HCT116 (cell line): ENCODE measurements around the gene TOX2. TPM values are rescaled to one million over a fixed set of nuclear protein-coding genes. Genes with fewer than 3 reads are reported as not detected.

Source experiments
- ATAC-seq: fragments of 200-7000 bp; cut with Tn5 transposase; 2 replicates; pipeline ENCODE4 v1.9.1; 2020; ENCODE audit warnings: mild to moderate bottlenecking, moderate library complexity
- BruUV-seq: library from RNA; stranded (reverse); fragments of 400-500 nt; replicated peaks from 2 replicates; lab custom pipeline; 2021; lab: Mats Ljungman, UMichigan
- CTCF ChIA-PET: fragments of 300-600 bp; sonication (Branson Sonifier 250); formaldehyde crosslinking; loops from one replicate; lab custom pipeline; 2021; ENCODE audit warnings: antibody characterized with exemption; lab: Charles Lee
- POLR2A ChIA-PET: fragments of 300-600, 350-600 bp; sonication (Branson Sonifier 250); formaldehyde crosslinking; loops from one replicate; lab custom pipeline; 2021; ENCODE audit warnings: antibody characterized with exemption; lab: Charles Lee
- RAD21 ChIA-PET, 2 experiments: fragments of 300-600 bp; sonication (Branson Sonifier 250); formaldehyde crosslinking; loops; one replicate each; lab custom pipeline; 2023; ENCODE audit warnings: low total read pairs in 2 of 2; ENCODE audit not compliant: uncharacterized antibody in 2 of 2, unreplicated experiment in 2 of 2, low non-redundant PET in 1 of 2; lab: Charles Lee
- DNase-seq: peaks from one replicate; pipeline ENCODE4 v3.0.0-alpha.2; 2010; ENCODE audit warnings: low read depth, low spot score
- H2AFZ ChIP-seq: fragments of 200-600 bp; shearing (Covaris generic), sonication (generic); 2 replicates; pipeline ENCODE4 v1.6.1; 2017; ENCODE audit warnings: low read depth, mixed run types, mixed read lengths, antibody characterized with exemption, low read length; ENCODE audit not compliant: poor library complexity, severe bottlenecking
- H3K27ac ChIP-seq: 2 replicates; pipeline ENCODE4 v1.5.1; 2012; ENCODE audit warnings: low read depth, low read length
- H3K27me3 ChIP-seq: fragments of 200-600 bp; sonication (generic); 2 replicates; pipeline ENCODE4 v1.6.1; 2016; ENCODE audit warnings: mixed run types, low read length, mixed read lengths; ENCODE audit not compliant: insufficient read depth
- H3K36me3 ChIP-seq, 2 experiments: fragments of 200-500 bp in 1 of 2; fragments of 200-600 bp in 1 of 2; sonication (Bioruptor generic) in 1 of 2; sonication (generic) in 1 of 2; 2 replicates each; pipeline versions ENCODE4 v1.5.1 to v1.6.1; 2014 to 2016; ENCODE audit warnings: low read length in 2 of 2, inconsistent platforms in 1 of 2, mixed read lengths in 1 of 2, mixed run types in 1 of 2; ENCODE audit not compliant: insufficient read depth in 2 of 2, control insufficient read depth in 1 of 2
- H3K4me1 ChIP-seq, 2 experiments: fragments of 200-600 bp in 1 of 2; sonication (generic) in 1 of 2; 2 replicates each; pipeline versions ENCODE4 v1.5.1 to v1.6.1; 2012 to 2017; ENCODE audit warnings: low read length in 2 of 2, inconsistent platforms in 1 of 2, mild to moderate bottlenecking in 1 of 2, mixed read lengths in 1 of 2, mixed run types in 1 of 2, moderate library complexity in 1 of 2; ENCODE audit not compliant: insufficient read depth in 2 of 2, control insufficient read depth in 1 of 2
- H3K4me2 ChIP-seq: fragments of 200-600 bp; sonication (generic); 2 replicates; pipeline ENCODE4 v1.6.1; 2017; ENCODE audit warnings: mixed run types, low read length, mixed read lengths
- H3K4me3 ChIP-seq, 2 experiments: fragments of 200-600 bp in 1 of 2; sonication (generic) in 1 of 2; replicated peaks in 1 of 2; 2 replicates each; pipeline ENCODE4 v1.5.1; 2011 to 2016; ENCODE audit warnings: low read length in 2 of 2, control low read depth in 1 of 2, low read depth in 1 of 2, mild to moderate bottlenecking in 1 of 2, mixed read lengths in 1 of 2, mixed run types in 1 of 2
- H3K79me2 ChIP-seq: fragments of 200-600 bp; sonication (generic); 2 replicates; pipeline ENCODE4 v1.6.1; 2017; ENCODE audit warnings: mild to moderate bottlenecking, mixed run types, low read length, moderate library complexity, mixed read lengths; ENCODE audit not compliant: insufficient read depth
- H3K9ac ChIP-seq: fragments of 200-600 bp; sonication (generic); 2 replicates; pipeline ENCODE4 v1.6.1; 2016; ENCODE audit warnings: low read length, mixed read lengths
- H3K9me2 ChIP-seq: fragments of 200-600 bp; sonication (generic), shearing (Covaris generic); 2 replicates; pipeline ENCODE4 v1.6.1; 2017; ENCODE audit warnings: mixed run types, mild to moderate bottlenecking, moderate library complexity; ENCODE audit not compliant: insufficient read depth
- H3K9me3 ChIP-seq, 2 experiments: fragments of 200-500 bp in 1 of 2; fragments of 200-600 bp in 1 of 2; sonication (Bioruptor generic) in 1 of 2; sonication (generic) in 1 of 2; 2 replicates each; pipeline ENCODE4 v1.6.1; 2014 to 2017; ENCODE audit warnings: low read length in 2 of 2, mixed read lengths in 2 of 2, inconsistent platforms in 1 of 2, low read depth in 1 of 2, mild to moderate bottlenecking in 1 of 2, mixed run types in 1 of 2, moderate library complexity in 1 of 2; ENCODE audit not compliant: control insufficient read depth in 1 of 2, insufficient read depth in 1 of 2
- H4K20me1 ChIP-seq: fragments of 200-600 bp; sonication (generic), shearing (Covaris generic); 2 replicates; pipeline ENCODE4 v1.6.1; 2017; ENCODE audit warnings: mixed run types, mild to moderate bottlenecking, moderate library complexity; ENCODE audit not compliant: insufficient read depth
- CEBPB ChIP-seq: IDR thresholded peaks from 2 replicates; pipeline ENCODE4 v1.6.1; 2012; ENCODE audit warnings: low read depth
- CTCF ChIP-seq, 3 experiments: fragments of 200-600 bp in 1 of 3; sonication (generic) in 1 of 3; IDR thresholded peaks in 2 of 3; conservative IDR thresholded peaks in 1 of 3; 2 replicates each; pipeline ENCODE4 v1.5.1; 2012 to 2017; ENCODE audit warnings: low read depth in 2 of 3, low read length in 2 of 3, antibody characterized with exemption in 1 of 3, borderline replicate concordance in 1 of 3, control low read depth in 1 of 3, mild to moderate bottlenecking in 1 of 3, mixed read lengths in 1 of 3, mixed run types in 1 of 3, moderate library complexity in 1 of 3; ENCODE audit not compliant: insufficient read depth in 1 of 3
- EGR1 ChIP-seq: IDR thresholded peaks from 2 replicates; pipeline ENCODE4 v1.6.1; 2012; ENCODE audit warnings: low read depth
- ELF1 ChIP-seq: IDR thresholded peaks from 2 replicates; pipeline ENCODE4 v1.6.1; 2012; ENCODE audit warnings: low read depth, borderline replicate concordance
- EZH2 ChIP-seq: fragments of 200-600 bp; sonication (generic); IDR thresholded peaks from 2 replicates; pipeline ENCODE4 v1.6.1; 2017; ENCODE audit warnings: antibody characterized with exemption, mixed run types
- POLR2AphosphoS5 ChIP-seq: IDR thresholded peaks from 2 replicates; pipeline ENCODE4 v1.6.1; 2011; ENCODE audit warnings: mild to moderate bottlenecking, low read depth, low read length, moderate library complexity
- SIN3A ChIP-seq: IDR thresholded peaks from 2 replicates; pipeline ENCODE4 v1.6.1; 2012; ENCODE audit warnings: low read depth
- TCF7L2 ChIP-seq: IDR thresholded peaks from 2 replicates; pipeline ENCODE4 v1.7.0; 2011; ENCODE audit warnings: borderline replicate concordance, inconsistent platforms; ENCODE audit not compliant: insufficient read depth, insufficient read length; ENCODE audit errors: extremely low read depth
- intact Hi-C: fragments of 100-400 bp; cut with micrococcal nuclease; formaldehyde crosslinking; loops from 2 replicates; pipeline ENCODE4 v1.10.0; 2022
- total RNA-seq: library from RNA; stranded (reverse); gene quantifications from one replicate; pipeline ENCODE4 v1.2.1, GENCODE V29; 2021; ENCODE audit not compliant: unreplicated experiment
- TF ChIP-seq, protein P1 (sequence below): IDR thresholded peaks from 2 replicates; pipeline ENCODE4 v1.6.1; 2012; ENCODE audit warnings: low read depth

The TOX2 gene
- total RNA-seq, 1 experiment from 2014 or later: 39.6 TPM

GRCh38 chr20:44039147-44039546, 124.5 kb downstream of the TOX2 start (continued):
- no peak for TF ChIP-seq CTCF (IDR thresholded peaks at IDR 0.05 in 2 of 3, conservative IDR thresholded peaks at IDR 0.05 in 1 of 3; ENCODE audit: borderline replicate concordance in 1 of 3, insufficient read depth in 1 of 3, low read depth in 2 of 3, low read length in 2 of 3)
- TF ChIP-seq, all 23 proteins: peak for 0

DNA sequence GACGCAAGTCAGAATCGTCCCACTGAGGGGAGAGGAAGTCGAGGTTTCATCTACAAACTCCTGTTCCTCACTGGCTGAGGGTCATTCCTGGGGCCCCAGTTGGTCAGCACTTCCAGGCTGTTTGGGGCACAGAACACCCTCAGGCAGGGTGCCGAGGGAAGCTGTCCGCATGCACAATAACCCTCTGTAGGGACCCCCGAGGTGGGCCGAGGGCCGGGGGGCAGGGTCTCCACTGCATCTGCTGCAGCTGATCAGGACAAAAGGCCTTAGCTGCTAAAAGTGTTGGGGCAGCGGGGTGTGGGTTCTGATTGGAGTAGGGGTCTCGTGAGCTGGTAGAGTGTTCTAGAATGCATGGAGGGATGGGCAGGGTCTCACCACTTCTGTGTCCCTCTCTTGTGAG, 125.1 kb downstream of the TOX2 start:
- DNase-seq: no peak
- H3K27ac ChIP-seq: no peak overlapping the region
- H3K4me2 ChIP-seq: no peak overlapping the region
- TF ChIP-seq EGR1 (no peak), ELF1 (no peak), TCF7L2 (no peak), SIN3A (no peak), EZH2 (no peak), CEBPB (no peak), POLR2AphosphoS5 (no peak)
- TF ChIP-seq, protein P1, sequence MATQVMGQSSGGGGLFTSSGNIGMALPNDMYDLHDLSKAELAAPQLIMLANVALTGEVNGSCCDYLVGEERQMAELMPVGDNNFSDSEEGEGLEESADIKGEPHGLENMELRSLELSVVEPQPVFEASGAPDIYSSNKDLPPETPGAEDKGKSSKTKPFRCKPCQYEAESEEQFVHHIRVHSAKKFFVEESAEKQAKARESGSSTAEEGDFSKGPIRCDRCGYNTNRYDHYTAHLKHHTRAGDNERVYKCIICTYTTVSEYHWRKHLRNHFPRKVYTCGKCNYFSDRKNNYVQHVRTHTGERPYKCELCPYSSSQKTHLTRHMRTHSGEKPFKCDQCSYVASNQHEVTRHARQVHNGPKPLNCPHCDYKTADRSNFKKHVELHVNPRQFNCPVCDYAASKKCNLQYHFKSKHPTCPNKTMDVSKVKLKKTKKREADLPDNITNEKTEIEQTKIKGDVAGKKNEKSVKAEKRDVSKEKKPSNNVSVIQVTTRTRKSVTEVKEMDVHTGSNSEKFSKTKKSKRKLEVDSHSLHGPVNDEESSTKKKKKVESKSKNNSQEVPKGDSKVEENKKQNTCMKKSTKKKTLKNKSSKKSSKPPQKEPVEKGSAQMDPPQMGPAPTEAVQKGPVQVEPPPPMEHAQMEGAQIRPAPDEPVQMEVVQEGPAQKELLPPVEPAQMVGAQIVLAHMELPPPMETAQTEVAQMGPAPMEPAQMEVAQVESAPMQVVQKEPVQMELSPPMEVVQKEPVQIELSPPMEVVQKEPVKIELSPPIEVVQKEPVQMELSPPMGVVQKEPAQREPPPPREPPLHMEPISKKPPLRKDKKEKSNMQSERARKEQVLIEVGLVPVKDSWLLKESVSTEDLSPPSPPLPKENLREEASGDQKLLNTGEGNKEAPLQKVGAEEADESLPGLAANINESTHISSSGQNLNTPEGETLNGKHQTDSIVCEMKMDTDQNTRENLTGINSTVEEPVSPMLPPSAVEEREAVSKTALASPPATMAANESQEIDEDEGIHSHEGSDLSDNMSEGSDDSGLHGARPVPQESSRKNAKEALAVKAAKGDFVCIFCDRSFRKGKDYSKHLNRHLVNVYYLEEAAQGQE: no peak
- TF ChIP-seq, all 23 proteins: peak for 0
- Histone ChIP-seq H3K9me3 (no peaks in the 10 kb centered on the region), H2AFZ (no peak overlapping the region), H3K36me3 (no peaks in the 10 kb centered on the region), H3K4me1 (no peaks in the 10 kb centered on the region), H3K9ac (no peak overlapping the region), H3K27me3 (no peaks in the 10 kb centered on the region), H4K20me1 (no peaks in the 10 kb centered on the region), H3K79me2 (no peaks in the 10 kb centered on the region), H3K4me3 (no peak overlapping the region), H3K9me2 (no peaks in the 10 kb centered on the region)
- ChIA-PET POLR2A (no interaction called here), CTCF (no interaction called here), RAD21 (no interaction called here)
- no TSS peak for BruUV-seq
- ATAC-seq: no peak
- intact Hi-C loops: no loop called here
